HEK293 (cell line): ENCODE measurements around the gene COL5A1.

ENCODE experiments used
- BCL11B ChIP-seq: fragments of 450-650 bp; formaldehyde crosslinking; IDR thresholded peaks from 2 replicates; pipeline ENCODE4 v1.5.1; 2016; ENCODE audit warnings: low read depth, missing biosample characterization, missing genetic modification characterization
- HIC1 ChIP-seq: fragments of 450-650 bp; formaldehyde crosslinking; IDR thresholded peaks from 2 replicates; pipeline ENCODE4 v1.5.1; 2016; ENCODE audit warnings: missing biosample characterization, missing genetic modification characterization
- KLF10 ChIP-seq: fragments of 450-650 bp; IDR thresholded peaks from 2 replicates; pipeline ENCODE4 v1.5.1; 2018; ENCODE audit warnings: missing biosample characterization, mild to moderate bottlenecking, missing genetic modification characterization
- PBX3 ChIP-seq: sonication (generic); formaldehyde crosslinking; IDR thresholded peaks from 2 replicates; pipeline ENCODE4 v1.8.1; 2022; ENCODE audit warnings: mild to moderate bottlenecking, moderate library complexity, missing genetic modification reagents
- SETDB1 ChIP-seq: IDR thresholded peaks from one replicate; pipeline ENCODE4 v1.6.1; 2017; ENCODE audit warnings: mild to moderate bottlenecking, low read length, moderate library complexity, mixed read lengths; ENCODE audit not compliant: insufficient read length
- SP7 ChIP-seq: fragments of 450-650 bp; formaldehyde crosslinking; IDR thresholded peaks from 2 replicates; pipeline ENCODE4 v1.5.1; 2016; ENCODE audit warnings: missing biosample characterization, missing genetic modification characterization
- YY1 ChIP-seq: fragments of 450-650 bp; formaldehyde crosslinking; IDR thresholded peaks from 2 replicates; pipeline ENCODE4 v1.5.1; 2018; ENCODE audit warnings: missing biosample characterization, missing genetic modification characterization
- ZBTB11 ChIP-seq: fragments of 450-650 bp; formaldehyde crosslinking; conservative IDR thresholded peaks from 2 replicates; pipeline ENCODE4 v1.5.1; 2016; ENCODE audit warnings: low read depth, missing biosample characterization, missing genetic modification characterization
- ZBTB20 ChIP-seq: fragments of 450-650 bp; formaldehyde crosslinking; IDR thresholded peaks from 2 replicates; pipeline ENCODE4 v1.5.1; 2016; ENCODE audit warnings: missing biosample characterization, missing genetic modification characterization
- ZNF133 ChIP-seq: fragments of 450-650 bp; formaldehyde crosslinking; IDR thresholded peaks from 2 replicates; pipeline ENCODE4 v1.5.1; 2016; ENCODE audit warnings: missing biosample characterization, missing genetic modification characterization
- ZNF169 ChIP-seq: fragments of 450-650 bp; formaldehyde crosslinking; IDR thresholded peaks from 2 replicates; pipeline ENCODE4 v1.5.1; 2016; ENCODE audit warnings: missing biosample characterization, missing genetic modification characterization
- ZNF362 ChIP-seq: fragments of 450-650 bp; formaldehyde crosslinking; IDR thresholded peaks from 2 replicates; pipeline ENCODE4 v1.5.1; 2016; ENCODE audit warnings: missing biosample characterization, missing genetic modification characterization
- ZNF48 ChIP-seq: fragments of 450-650 bp; formaldehyde crosslinking; IDR thresholded peaks from 2 replicates; pipeline ENCODE4 v1.5.1; 2016; ENCODE audit warnings: missing biosample characterization, missing genetic modification characterization
- ZNF530 ChIP-seq: fragments of 450-650 bp; formaldehyde crosslinking; IDR thresholded peaks from 2 replicates; pipeline ENCODE4 v1.5.1; 2016; ENCODE audit warnings: low read depth, missing biosample characterization, missing genetic modification characterization
- ZNF548 ChIP-seq: fragments of 450-650 bp; formaldehyde crosslinking; IDR thresholded peaks from 2 replicates; pipeline ENCODE4 v1.5.1; 2016; ENCODE audit warnings: missing biosample characterization, missing genetic modification characterization
- ZNF549 ChIP-seq: fragments of 450-650 bp; IDR thresholded peaks from 2 replicates; pipeline ENCODE4 v1.5.1; 2018; ENCODE audit warnings: missing biosample characterization, missing genetic modification characterization, mild to moderate bottlenecking, inconsistent platforms, moderate library complexity
- ZNF560 ChIP-seq: fragments of 450-650 bp; formaldehyde crosslinking; IDR thresholded peaks from 2 replicates; pipeline ENCODE4 v1.5.1; 2017; ENCODE audit warnings: missing biosample characterization, missing genetic modification characterization, borderline replicate concordance
- ZNF621 ChIP-seq: fragments of 450-650 bp; formaldehyde crosslinking; IDR thresholded peaks from 2 replicates; pipeline ENCODE4 v1.5.1; 2017; ENCODE audit warnings: missing biosample characterization, missing genetic modification characterization
- ZNF670 ChIP-seq: fragments of 450-650 bp; formaldehyde crosslinking; IDR thresholded peaks from 2 replicates; pipeline ENCODE4 v1.5.1; 2016; ENCODE audit warnings: missing biosample characterization, missing genetic modification characterization, low read depth
- ZNF777 ChIP-seq: fragments of 450-650 bp; formaldehyde crosslinking; IDR thresholded peaks from 2 replicates; pipeline ENCODE4 v1.5.1; 2017; ENCODE audit warnings: missing biosample characterization, missing genetic modification characterization, borderline replicate concordance
- ZSCAN18 ChIP-seq: fragments of 450-650 bp; formaldehyde crosslinking; IDR thresholded peaks from 2 replicates; pipeline ENCODE4 v1.5.1; 2016; ENCODE audit warnings: missing biosample characterization, missing genetic modification characterization
- ZSCAN30 ChIP-seq: fragments of 450-650 bp; IDR thresholded peaks from 2 replicates; pipeline ENCODE4 v1.5.1; 2018; ENCODE audit warnings: missing biosample characterization, mild to moderate bottlenecking, missing genetic modification characterization, moderate library complexity
- TF ChIP-seq, protein P1 (sequence below): fragments of 450-650 bp; formaldehyde crosslinking; IDR thresholded peaks from 2 replicates; pipeline ENCODE4 v1.5.1; 2016; ENCODE audit warnings: missing biosample characterization, missing genetic modification characterization
- TF ChIP-seq, protein P2 (sequence below): fragments of 450-650 bp; formaldehyde crosslinking; IDR thresholded peaks from 2 replicates; pipeline ENCODE4 v1.5.1; 2016; ENCODE audit warnings: missing biosample characterization, missing genetic modification characterization
- TF ChIP-seq, protein P3 (sequence below): IDR thresholded peaks from 2 replicates; pipeline ENCODE4 v1.6.1; 2011; ENCODE audit warnings: mild to moderate bottlenecking, low read depth, low read length, borderline replicate concordance

The COL5A1 gene

DNA sequence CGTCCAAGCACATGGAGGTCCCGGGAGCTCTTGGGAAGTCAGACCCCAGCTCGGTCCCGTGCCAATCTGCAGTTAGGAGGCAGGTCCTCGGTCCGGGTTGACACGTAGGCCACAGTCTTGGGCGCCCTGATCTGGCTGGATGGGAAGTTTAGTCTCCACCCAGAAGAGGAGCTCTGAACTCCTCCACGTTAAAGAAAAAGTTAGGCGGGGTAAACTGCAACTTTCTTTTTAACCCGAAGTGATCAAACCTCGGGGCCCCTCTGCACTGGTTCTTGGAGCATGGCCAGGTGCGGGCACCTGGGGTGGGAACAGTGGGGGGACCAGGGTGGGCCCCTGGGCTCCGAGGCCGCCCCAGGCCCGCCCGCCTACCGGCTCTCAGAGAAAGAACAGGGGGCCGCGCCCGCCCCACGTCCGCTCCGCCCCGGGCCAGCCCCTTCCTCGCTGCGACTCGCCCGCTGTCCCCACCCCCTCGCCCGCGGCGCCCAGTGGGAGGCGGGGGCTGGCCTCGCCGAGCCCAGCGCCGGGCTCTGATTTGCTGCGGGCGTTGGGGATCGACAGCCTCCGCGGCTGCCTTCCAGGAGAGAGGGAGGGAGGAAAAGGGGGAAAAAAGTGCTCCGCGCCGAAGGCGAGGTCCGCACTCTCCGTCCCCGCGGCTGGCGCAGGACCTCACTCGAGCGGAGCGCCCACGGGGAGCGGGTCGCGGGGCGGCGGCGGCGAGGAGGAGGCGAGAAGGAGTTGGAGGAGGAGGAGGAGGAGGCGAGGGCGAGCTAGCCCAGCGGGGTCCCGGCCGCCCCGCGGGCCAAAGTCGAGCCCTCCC, at the start of gene COL5A1 (continued):
- TF ChIP-seq ZNF670 (tag by site-specific recombination), result no peak
- no peak for TF ChIP-seq ZNF560 (tag by site-specific recombination)
- TF ChIP-seq HIC1 (tag by site-specific recombination), result no peak
- TF ChIP-seq ZNF133 (tag by site-specific recombination), result no peak
- TF ChIP-seq ZBTB11 (tag by site-specific recombination), result no peak
- peak; percentile 38; the same call in 1 of the 2 replicates for TF ChIP-seq BCL11B
- no peak; the same call in 1 of the 2 replicates for TF ChIP-seq ZBTB20
- TF ChIP-seq ZNF48 (tag by site-specific recombination), result no peak
- TF ChIP-seq SETDB1, result no peak
- TF ChIP-seq, protein P1, sequence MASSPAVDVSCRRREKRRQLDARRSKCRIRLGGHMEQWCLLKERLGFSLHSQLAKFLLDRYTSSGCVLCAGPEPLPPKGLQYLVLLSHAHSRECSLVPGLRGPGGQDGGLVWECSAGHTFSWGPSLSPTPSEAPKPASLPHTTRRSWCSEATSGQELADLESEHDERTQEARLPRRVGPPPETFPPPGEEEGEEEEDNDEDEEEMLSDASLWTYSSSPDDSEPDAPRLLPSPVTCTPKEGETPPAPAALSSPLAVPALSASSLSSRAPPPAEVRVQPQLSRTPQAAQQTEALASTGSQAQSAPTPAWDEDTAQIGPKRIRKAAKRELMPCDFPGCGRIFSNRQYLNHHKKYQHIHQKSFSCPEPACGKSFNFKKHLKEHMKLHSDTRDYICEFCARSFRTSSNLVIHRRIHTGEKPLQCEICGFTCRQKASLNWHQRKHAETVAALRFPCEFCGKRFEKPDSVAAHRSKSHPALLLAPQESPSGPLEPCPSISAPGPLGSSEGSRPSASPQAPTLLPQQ (tag by site-specific recombination), result peak; percentile 75
- TF ChIP-seq ZNF777 (tag by site-specific recombination), result no peak
- TF ChIP-seq KLF10, result peak; percentile 85
- TF ChIP-seq ZSCAN30 (tag by site-specific recombination), result no peak
- TF ChIP-seq SP7 (tag by site-specific recombination), result 0 out of 2 replicates have a peak, but pooled peaks have one; percentile 15
- TF ChIP-seq, protein P2, sequence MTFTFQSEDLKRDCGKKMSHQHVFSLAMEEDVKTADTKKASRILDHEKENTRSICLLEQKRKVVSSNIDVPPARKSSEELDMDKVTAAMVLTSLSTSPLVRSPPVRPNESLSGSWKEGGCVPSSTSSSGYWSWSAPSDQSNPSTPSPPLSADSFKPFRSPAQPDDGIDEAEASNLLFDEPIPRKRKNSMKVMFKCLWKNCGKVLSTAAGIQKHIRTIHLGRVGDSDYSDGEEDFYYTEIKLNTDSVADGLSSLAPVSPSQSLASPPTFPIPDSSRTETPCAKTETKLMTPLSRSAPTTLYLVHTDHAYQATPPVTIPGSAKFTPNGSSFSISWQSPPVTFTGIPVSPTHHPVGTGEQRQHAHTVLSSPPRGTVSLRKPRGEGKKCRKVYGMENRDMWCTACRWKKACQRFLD (tag by site-specific recombination), result no peak
- TF ChIP-seq YY1 (tag by site-specific recombination), result no peak
- no peak for TF ChIP-seq ZNF621 (tag by site-specific recombination)
- TF ChIP-seq ZNF169, result no peak
- TF ChIP-seq ZSCAN18, result no peak
- no peak for TF ChIP-seq ZNF530 (tag by site-specific recombination)
- peak; percentile 85 for TF ChIP-seq ZNF362 (tag by site-specific recombination)
- 0 out of 2 replicates have a peak, but pooled peaks have one; percentile 9 for TF ChIP-seq PBX3 (CRISPR knock-in tag)
- no peak for TF ChIP-seq ZNF549 (tag by site-specific recombination)
- TF ChIP-seq, protein P3, sequence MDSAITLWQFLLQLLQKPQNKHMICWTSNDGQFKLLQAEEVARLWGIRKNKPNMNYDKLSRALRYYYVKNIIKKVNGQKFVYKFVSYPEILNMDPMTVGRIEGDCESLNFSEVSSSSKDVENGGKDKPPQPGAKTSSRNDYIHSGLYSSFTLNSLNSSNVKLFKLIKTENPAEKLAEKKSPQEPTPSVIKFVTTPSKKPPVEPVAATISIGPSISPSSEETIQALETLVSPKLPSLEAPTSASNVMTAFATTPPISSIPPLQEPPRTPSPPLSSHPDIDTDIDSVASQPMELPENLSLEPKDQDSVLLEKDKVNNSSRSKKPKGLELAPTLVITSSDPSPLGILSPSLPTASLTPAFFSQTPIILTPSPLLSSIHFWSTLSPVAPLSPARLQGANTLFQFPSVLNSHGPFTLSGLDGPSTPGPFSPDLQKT, result no peak
- TF ChIP-seq ZNF548 (tag by site-specific recombination), result no peak
